HG03442 (cell line): Measurements from ENCODE around the gene ADNP2.
A peak's percentile ranks its signal among the peaks of the same experiment; 100 is the strongest.

ENCODE experiments used
- ATAC-seq: cut with Tn5 transposase; IDR thresholded peaks from one replicate; pipeline ENCODE4 v1.9.1; 2021; ENCODE audit warnings: mild to moderate bottlenecking, moderate library complexity; ENCODE audit not compliant: unreplicated experiment

The ADNP2 gene

DNA sequence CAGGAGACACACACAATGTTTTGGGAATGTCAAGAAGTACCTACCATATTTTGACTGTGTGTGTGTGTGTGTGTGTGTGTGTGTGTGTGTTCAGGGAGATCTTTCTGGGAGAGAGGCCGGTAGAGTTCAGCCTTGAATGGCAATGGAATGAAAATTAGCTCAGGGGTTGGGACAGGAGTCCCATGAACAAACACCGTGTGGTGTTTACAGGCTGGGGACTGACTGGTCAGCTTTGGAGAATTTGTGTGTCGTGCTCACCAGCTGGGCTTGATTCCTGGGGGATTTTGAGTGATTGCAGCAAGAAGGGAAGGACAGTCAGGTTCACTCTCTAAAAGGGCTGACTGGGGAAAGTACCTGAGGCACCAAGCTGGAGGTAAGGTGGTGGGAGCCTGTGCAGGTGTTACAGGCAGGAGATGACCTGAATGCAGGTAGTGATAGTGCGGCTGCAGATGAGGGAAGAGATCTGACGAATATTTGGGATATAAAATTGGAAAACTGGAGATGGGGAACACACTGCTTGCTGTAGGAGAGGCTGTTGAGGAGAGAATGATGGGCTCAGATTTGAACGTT, 2.5 kb upstream of the ADNP2 start:
- ATAC-seq = no peak

DNA sequence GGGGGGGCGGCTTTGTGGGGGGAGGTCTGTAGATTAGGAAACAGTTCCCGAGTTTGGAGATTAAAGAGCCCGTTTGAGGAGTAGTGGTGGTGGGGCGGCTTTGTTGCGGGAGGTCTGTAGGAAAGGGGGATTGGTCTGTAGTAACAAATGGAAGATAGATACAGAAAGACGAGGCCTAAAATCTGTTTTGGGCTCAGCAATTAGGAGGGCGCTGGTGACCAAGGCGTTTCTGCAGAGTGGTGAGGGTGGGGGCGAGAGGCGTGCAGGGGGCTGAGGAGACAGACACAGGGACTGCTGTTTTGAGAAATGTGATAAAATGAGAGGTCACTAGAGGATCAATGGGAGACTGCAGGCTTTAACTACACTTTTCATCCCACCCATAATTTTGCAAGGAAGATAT, 1.6 kb upstream of the ADNP2 start:
- no peak for ATAC-seq

DNA sequence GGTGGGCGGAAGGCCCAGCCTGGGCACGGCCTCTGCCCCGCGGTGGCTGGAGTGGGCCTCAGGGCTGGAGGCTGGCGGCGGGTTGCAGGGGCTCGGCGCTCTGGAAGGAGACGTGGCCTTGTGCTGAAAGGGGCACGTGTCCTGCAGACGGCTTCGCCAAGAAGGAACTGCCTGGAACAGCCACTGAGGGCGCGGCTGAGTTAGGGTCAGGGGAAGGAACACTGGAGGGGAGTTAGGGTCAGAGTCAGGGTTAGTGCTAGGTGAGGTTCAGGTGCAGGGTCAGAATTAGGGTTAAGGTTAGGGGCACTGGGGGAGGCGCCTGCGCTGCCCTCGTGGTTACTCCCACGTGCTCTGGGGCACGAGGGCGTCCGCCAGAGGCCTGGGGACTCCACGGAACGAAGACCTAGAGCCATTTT, 933 bp upstream of the ADNP2 start:
- ATAC-seq = no peak

DNA sequence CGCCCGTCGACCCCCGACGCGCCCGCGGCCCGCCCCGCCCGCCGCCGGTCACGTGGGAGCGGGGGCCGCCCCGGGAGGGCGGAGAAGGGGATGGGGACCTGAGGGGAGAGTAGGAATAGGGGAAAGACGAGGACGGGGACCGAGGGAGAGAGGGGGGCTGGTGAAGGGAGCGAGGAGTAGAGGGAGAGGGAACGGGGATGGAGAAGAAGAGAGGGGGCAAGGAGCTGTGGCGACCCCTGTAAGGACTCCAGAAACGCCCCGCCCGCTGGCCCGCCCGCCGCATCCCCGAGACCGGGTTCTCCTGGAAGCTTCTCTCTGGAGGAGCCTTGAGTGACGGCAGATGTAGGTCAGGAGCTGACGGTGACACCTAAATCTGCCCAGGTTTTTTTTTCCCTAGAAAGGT, 615 bp downstream of the ADNP2 start:
- ATAC-seq = peak; percentile 22

GRCh38 chr18:80112624-80113248, 3.7 kb downstream of the ADNP2 start:
- no peak for ATAC-seq

- no peak for ATAC-seq
Measured at GRCh38 chr18:80115035-80115434, 6.0 kb downstream of the ADNP2 start.

DNA sequence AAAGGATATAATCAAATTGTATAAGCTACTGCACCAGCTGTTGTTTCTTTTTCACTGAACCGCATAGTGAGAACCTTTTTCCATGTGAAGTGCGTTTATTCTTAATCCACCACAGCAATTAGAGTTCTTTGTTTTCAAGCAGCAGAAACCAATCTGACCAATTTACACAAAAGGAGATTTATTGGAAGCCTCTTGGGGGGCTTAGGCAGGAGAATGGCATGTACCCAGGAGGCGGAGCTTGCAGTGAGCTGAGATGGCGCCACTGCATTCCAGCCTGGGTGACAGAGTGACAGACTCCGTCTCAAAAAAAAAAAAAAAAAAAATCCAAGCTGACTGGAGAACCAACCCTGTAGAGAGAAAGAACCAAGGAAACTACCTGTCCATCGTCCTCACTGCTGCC, 10.0 kb downstream of the ADNP2 start:
- ATAC-seq = no peak

DNA sequence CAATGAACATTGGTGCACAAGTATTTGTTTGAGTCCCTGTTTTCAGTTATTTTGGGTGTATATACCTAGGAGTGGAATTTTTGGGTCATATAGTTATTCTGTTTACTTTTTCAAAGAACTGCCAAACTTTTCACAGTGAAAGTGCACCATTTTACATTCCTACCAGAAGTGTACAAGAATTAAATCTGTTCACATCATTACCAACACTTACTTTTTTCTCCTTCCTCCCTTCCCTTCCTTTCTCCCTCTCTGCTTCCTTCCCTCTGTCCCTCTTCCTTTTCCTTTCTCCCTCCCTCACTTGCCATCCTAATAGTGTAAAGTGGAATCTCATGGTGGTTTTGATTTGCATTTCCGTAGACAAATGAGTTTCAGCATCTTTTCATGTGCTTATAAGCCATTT, 11.9 kb downstream of the ADNP2 start:
- ATAC-seq = no peak

DNA sequence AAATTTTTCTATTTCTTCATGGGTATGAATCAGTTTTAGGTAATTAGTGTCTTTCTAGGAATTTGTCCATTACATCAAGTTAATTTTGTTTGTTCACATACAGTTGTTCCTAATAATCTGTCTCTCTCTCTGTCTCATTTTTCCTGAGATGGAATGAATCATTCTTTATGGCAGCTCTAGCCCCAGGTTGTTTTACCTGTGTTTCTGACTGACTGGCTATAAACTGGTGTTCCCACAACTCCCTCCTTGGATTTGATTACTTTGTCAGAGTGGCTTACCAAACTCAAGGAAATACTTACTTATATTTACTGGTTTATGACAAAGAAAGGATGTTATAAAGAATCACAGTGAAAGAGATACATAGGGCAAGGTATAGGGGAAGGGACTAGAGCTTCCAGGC, 15.1 kb downstream of the ADNP2 start:
- ATAC-seq = no peak

DNA sequence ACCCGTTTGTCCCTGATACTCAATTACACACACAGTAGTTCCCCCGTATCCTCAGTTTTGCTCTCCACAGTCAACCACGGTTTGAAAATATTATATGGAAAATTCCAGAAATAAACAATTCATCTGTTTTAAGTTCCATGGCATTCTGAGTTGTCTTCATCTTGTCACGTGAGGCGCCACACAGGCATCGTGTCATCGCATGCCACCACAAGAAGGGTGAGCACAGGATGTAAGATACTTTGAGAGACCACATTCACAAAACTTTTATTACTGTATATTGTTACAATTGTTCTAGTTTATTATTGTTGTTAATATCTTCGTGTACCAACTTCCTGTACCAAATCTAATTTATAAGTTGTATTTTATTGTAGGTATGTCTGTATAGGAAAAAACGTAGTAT, 17.7 kb downstream of the ADNP2 start:
- no peak for ATAC-seq

- no peak for ATAC-seq
Measured at GRCh38 chr18:80127635-80128034, 18.6 kb downstream of the ADNP2 start.

DNA sequence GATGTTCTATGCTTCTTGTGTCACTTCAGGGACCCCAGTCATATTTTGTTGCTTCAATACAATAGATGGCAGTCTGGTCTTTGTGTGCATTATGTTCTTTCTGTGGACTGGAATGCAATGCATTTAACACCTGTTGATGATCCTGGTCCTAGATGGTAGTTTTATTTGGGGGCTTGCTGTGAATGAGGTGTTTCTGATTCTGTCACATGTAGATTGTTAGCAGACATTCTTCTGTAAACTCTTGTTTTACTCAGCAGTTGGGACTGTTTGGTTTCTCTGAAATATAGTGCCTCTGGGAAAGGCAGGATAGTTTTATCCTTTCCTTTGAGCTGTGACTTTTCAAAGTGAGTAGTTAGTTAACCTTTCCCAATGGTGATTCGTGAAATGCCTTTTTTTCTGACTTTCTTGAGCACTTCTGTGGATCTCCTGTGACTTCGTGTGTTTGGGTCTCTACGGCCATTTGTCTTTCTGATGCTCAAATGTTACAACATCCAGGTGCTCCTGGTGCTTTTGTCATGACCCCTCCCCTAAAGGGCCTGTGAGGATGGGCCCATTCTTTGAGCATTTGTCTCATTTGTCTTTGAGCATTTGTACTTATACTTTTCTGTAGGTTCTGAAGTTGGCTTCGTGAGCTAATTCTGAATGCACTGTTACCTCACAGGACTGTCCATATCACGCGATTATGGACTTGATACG, 20.8 kb downstream of the ADNP2 start:
- ATAC-seq = no peak

- no peak for ATAC-seq
Measured at GRCh38 chr18:80130555-80130954, 21.5 kb downstream of the ADNP2 start.

DNA sequence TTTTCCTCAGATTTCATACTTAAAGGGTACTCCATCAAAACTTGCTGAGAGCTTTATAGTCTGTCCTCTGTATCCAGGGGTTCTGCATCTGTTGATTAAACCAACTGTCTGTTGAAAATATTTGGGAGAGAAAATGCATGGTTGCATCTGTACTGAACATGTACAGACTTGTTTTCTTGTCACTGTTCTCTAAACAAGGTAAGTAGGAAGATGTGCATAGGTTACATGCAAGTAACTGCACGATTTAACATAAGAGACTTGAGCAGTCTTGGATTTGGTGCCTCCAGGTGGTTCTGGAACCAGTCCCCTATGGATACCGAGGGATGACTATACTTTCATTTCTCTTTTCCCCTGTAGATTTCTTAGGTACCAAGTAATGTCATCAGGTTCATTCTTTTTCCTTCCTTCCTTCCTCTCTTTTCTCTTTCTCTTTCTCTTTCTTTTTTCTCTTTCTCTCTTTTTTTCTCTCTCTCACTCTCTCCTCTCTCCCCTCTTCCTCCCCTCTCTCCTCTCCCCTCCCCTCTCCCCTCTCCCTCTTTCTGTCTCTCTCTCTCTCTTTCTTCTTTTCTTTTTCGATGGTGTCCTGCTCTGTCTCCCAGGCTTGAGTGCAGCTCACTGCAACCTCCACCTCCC, 23.2 kb downstream of the ADNP2 start:
- ATAC-seq = no peak

- no peak for ATAC-seq
Measured at GRCh38 chr18:80133124-80133523, 24.1 kb downstream of the ADNP2 start.

- no peak for ATAC-seq
Measured at GRCh38 chr18:80135136-80135535, 26.1 kb downstream of the ADNP2 start.

DNA sequence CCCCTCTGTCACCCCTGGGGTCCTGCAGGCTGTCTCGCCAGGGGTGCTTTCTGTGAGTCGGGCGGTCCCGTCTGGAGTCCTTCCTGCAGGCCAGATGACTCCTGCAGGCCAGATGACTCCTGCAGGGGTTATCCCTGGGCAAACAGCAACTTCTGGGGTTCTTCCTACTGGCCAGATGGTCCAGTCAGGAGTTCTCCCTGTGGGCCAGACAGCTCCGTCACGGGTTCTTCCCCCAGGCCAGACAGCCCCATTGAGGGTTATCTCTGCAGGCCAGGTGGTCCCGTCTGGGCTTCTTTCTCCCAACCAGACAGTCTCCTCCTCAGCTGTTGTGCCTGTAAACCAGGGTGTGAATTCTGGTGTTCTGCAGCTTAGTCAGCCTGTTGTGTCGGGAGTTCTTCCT, 27.6 kb downstream of the ADNP2 start:
- ATAC-seq = no peak

DNA sequence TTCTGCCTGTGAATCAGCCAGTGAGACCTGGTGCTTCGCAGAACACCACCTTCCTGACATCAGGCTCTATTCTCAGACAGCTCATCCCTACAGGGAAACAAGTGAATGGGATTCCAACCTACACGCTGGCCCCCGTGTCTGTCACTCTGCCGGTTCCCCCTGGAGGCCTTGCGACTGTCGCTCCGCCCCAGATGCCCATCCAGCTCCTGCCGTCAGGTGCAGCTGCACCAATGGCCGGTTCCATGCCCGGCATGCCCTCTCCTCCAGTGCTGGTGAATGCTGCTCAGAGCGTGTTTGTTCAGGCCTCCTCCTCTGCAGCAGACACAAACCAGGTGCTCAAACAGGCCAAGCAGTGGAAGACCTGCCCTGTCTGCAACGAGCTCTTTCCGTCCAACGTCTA, 28.1 kb downstream of the ADNP2 start:
- no peak for ATAC-seq

DNA sequence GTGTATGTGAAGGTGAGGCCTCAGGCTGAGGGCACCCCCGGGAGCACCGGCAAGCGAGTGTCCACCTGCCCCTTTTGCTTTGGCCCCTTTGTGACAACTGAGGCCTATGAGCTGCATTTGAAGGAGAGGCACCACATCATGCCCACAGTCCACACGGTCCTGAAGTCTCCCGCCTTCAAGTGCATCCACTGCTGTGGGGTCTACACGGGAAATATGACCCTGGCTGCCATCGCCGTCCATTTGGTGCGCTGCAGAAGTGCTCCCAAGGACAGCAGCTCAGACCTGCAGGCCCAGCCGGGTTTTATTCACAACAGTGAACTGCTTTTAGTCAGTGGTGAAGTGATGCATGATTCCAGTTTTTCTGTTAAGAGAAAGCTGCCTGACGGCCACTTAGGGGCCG, 28.9 kb downstream of the ADNP2 start:
- ATAC-seq = no peak

- ATAC-seq = no peak
Measured at GRCh38 chr18:80140455-80140985, 31.5 kb downstream of the ADNP2 start.

DNA sequence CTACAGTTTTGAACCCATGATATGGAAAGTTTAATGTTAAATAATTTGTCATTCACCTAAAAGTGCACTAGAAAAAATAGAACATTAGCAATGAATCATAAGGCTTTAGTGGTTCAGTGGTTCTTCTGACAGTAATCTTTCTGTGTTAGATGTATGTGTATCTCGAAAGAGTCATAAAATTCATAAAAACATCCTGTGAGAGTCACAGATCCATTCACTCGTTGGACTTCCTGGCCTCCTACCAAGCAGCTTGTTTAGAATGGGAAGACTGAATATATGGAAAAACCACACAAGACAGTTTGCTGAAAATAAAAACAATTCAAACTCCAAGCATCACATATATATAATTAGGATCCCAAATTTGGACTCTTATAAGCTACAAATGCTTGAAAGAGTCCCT, 34.8 kb downstream of the ADNP2 start:
- no peak for ATAC-seq
